GM13977 (cell line): ENCODE results near the gene KIF26B.

Experiments used
- DNase-seq: peaks from one replicate; pipeline ENCODE4 v3.0.0; 2012; ENCODE audit warnings: low spot score
- in situ Hi-C: fragments of 300-500 bp; cut with MboI; formaldehyde crosslinking; loops from one replicate; pipeline ENCODE4 v1.12.0; 2022; ENCODE audit warnings: low sequenced_read_pairs, low pct_unique_long_range_greater_than_20kb, mixed read lengths, inconsistent platforms; ENCODE audit not compliant: unreplicated experiment
- TF ChIP-seq, protein P1 (sequence below): IDR thresholded peaks from 2 replicates; pipeline ENCODE4 v1.5.1; 2012; ENCODE audit warnings: mild to moderate bottlenecking, control low read depth; ENCODE audit not compliant: insufficient read depth; ENCODE audit errors: extremely low read depth, missing control alignments

Gene KIF26B

DNA sequence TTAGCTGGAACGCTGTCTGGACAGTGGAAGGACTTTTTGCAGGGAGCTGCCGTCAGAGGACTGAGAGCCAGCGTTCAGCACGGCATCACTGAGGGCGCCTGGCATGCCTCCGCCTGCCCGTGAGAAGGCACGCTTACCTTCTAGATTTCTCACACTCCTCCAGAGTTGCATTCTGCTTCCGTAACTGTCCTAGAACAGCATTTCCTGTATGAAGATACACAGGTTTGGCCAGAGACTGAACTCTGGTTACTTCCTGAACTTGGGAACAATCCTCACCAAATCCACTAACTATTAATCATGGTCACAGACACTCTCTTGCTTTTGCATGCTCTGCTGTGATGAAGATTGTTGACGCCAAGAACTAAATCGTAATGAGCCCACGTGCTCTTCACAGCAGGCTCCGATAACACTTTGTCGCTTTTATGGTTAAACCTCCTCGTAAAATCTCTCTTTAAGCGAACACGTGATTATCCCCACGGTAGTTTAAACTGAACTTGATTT is 93.5 kb downstream of the KIF26B start:
- in situ Hi-C loops, result no loop called here

DNA sequence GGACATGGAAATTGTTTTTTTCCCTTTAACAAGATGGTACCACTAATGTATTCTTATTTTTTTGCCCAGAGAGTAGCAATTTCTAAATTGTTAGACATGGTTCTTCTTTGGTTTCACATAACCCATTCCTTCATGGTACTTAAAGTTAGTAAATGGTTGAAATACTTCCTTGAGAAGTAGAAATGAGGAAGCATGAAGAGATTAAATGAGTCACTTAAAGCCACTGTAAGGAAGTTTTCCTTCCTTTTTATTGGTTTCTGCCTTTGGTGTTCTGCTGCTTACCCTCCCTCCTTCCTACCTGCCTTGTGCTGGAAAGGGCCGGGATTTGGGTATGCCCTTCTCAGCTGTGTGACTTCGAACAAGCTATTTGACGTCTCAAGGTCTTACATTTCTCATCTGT is 101.0 kb downstream of the KIF26B start:
- in situ Hi-C loops, result no loop called here
- DNase-seq, result no peak
- TF ChIP-seq, protein P1, sequence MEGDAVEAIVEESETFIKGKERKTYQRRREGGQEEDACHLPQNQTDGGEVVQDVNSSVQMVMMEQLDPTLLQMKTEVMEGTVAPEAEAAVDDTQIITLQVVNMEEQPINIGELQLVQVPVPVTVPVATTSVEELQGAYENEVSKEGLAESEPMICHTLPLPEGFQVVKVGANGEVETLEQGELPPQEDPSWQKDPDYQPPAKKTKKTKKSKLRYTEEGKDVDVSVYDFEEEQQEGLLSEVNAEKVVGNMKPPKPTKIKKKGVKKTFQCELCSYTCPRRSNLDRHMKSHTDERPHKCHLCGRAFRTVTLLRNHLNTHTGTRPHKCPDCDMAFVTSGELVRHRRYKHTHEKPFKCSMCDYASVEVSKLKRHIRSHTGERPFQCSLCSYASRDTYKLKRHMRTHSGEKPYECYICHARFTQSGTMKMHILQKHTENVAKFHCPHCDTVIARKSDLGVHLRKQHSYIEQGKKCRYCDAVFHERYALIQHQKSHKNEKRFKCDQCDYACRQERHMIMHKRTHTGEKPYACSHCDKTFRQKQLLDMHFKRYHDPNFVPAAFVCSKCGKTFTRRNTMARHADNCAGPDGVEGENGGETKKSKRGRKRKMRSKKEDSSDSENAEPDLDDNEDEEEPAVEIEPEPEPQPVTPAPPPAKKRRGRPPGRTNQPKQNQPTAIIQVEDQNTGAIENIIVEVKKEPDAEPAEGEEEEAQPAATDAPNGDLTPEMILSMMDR, result no peak

More for the DNA sequence above, 93.5 kb downstream of the KIF26B start:
- no peak for DNase-seq
- TF ChIP-seq, protein P1, result no peak

DNA sequence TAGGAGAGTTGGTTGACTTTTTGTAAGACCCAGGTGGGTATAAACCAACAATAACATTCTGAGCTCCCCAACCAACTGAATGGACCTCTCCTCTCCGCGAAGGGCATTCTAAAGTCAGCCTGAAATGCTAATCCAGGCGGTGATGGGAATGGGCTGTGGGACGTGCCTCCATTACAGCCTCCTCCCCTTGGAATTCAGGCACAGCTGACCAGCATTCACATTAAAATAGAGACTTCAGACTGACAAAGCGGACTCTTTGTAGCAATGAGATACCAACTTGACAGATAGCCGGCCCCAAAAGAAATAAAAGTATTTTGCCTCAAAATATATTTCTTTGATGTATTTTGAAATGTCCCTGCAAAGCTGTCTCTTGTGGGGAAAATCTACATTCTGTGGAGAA is 101.7 kb downstream of the KIF26B start:
- DNase-seq, result no peak
- in situ Hi-C loops, result no loop called here
- TF ChIP-seq, protein P1, result no peak

DNA sequence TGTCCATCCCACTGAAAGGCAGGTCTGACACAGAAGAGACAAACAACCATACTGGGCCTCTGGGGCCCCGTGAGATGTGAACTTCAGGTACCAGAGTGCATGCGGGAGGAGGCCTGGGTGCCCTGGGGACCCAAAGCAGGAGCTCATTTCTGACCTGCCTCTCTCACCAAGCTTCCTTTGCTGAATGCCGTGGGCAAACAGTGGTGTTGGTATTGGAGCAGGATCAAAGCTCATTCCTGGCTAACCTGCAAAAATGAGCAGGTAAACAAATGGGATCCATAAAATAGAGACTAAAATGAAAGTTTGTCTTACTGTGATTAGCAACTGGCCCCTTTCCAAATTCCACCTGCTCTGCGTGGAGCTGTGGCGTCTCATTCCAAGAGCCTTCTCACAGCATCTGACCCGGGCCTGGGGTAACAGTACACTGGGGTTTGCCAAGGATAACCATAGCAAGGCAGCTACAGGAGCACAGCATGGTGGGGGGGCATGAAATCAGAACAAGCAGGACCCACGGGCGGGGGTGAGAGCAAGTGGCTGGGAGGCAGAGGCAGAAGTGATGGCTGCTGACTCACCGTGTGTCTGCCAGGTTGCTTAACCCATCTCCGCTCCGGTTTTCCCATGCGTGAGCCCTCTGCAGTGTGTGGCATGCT is 103.6 kb downstream of the KIF26B start:
- TF ChIP-seq, protein P1, result no peak
- no peak for DNase-seq
- in situ Hi-C loops, result no loop called here

DNA sequence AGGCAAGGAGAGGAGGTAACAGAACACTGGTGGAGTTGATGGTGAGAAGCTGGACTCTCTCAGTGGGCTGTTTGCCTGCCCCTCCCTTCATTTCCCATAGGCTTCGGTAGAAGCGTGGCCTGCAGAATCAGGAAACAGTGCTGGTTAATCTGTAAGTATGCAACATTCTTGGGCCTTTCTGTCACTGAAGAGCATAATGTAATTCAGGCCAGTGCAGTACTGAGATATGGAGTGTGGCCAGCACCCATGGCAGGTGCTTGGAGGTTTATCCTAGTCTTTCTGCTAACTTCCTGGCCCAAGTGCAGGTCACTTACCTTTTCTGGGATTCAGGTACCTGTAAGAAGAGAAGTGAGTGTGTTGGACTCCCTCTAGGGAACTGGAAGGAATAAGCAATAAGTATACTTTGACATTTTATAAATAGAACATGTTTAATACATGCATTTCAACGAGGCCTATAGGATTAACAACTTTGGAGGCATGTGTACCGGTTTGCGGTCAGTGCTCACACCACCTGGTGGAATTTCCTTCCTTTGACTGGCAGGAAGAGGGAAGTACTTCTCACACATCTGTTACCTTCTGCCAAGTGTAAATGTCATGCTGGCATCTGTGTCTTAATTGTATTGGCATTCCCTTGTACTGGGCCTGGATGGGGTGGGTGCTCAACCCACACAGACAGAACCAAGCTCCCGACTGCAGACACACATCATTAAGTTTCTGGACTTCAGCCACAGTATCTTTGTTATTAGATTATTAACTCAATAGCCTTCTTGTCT is 105.5 kb downstream of the KIF26B start:
- TF ChIP-seq, protein P1, result no peak
- in situ Hi-C loops, result no loop called here
- no peak for DNase-seq

DNA sequence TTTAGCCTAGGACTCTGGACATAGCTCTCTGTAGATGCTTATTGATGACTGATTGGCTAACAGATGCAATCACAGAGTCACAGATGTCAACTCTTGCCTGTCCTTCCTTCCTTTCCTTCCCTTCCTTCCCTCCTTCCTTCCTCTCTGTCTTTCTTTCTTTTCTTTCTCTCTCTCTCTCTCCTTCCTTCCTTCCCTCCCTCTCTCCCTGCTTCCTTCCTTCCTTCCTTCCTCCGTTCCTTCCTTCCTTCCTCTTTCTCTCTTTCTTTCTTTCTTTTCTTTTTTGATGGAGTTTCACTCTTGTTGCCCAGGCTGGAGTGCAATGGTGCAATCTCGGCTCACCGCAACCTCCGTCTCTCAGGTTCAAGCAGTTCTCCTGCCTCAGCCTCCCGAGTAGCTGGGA is 106.1 kb downstream of the KIF26B start:
- DNase-seq, result no peak
- TF ChIP-seq, protein P1, result no peak
- in situ Hi-C loops, result no loop called here
